NCI-H82 treated with DMSO at 0.1 percent for 48 hours (cell line): ENCODE results near the gene MT2A.
A peak's percentile ranks its signal among the peaks of the same experiment; 100 is the strongest.

ENCODE experiments used
- DNase-seq: peaks from one replicate; lab custom pipeline; 2025; ENCODE audit not compliant: unreplicated experiment; lab: John Stamatoyannopoulos, UW

The MT2A gene

DNA sequence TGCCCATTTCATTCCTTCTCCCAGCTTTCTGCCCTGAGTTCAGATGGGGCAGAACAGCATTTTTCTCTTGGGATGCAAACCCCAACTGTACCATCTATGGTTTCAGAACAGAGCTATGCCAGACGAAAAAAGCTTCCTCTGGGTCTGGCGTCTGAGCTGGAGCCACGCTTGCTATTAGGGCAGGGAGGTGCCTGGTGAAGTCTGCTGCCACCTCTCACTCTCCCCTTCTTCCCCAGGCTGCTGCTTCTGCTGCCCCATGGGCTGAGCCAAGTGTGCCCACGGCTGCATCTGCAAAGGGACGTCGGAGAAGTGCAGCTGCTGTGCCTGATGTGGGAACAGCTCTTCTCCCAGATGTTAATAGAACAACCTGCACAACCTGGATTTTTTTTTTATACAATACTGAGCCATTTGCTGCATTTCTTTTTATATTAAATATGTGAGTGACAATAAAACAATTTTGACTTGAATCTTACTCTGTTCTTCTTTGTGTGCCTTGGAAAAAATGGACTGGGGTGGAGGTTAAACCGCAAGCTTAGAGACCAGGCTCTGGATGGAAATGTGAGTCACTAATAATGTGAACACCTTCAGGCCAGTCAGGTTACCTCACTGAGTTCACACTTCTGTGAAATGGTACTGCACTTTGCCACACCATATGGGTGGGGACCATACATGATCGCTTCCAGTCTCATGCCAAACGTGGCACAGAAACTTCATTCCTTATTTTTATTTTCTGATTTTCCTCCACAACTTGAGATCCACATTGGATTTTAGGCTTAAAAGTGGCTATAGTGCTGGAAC is 28.4 kb downstream of the MT2A start:
- no peak for DNase-seq

DNA sequence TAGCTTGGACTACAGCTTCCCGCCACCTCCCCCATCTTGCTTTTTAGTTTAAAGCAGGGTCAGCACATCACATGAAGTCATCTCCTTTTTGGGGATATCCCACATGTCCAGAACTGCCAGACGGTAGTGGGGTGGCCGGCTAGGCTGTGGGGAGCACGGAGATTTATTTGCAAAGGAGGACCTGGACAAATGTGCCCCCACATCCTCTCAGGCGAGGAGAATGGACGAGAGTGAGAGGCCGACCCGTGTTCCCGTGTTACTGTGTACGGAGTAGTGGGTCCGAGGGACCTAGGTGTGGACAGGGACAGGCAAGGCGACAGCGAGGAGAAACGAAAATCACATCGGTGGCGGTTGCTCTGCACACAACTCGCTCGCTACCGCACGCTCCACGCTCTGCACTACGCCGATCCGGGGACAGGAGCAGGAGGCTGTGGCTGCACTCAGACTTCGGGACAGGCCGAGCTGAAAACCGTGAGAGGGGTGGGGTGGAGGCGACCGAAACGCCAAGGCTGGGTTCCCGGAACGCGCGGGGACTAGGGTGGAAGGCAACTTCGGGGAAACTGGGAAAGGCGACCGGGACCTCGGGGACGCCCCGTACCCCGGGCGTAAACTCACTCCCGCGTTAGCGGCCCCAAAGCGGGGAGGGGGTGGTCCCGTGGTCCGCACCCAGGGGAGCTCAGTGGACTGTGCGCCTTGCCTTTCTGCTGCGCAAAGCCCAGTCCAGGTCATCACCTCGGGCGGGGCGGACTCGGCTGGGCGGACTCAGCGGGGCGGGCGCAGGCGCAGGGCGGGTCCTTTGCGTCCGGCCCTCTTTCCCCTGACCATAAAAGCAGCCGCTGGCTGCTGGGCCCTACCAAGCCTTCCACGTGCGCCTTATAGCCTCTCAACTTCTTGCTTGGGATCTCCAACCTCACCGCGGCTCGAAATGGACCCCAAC is 29.7 kb downstream of the MT2A start, which contains the start of gene MT1A:
TSS of gene MT1A (plus strand) at position 853 of the 937 bp plus-strand sequence. CDS start at position 926, 73 bp downstream.
- no peak for DNase-seq

DNA sequence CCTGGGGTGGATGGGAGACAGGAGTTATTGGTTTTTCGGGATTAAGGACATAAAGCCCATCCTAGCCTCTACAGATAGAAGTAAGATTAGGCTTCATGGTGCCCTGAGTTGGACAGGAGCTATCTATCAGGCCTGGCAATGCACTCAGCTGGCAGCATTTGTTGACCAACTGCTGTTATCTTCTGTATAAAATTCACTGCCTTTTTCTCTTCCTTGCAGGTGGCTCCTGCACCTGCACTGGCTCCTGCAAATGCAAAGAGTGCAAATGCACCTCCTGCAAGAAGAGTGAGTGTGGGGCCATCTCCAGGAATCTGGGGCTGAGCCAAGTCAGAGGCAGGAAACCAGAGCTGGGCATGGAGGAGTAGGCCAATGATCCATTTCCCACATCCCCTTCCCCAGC is 30.7 kb downstream of the MT2A start:
- DNase-seq = no peak

DNA sequence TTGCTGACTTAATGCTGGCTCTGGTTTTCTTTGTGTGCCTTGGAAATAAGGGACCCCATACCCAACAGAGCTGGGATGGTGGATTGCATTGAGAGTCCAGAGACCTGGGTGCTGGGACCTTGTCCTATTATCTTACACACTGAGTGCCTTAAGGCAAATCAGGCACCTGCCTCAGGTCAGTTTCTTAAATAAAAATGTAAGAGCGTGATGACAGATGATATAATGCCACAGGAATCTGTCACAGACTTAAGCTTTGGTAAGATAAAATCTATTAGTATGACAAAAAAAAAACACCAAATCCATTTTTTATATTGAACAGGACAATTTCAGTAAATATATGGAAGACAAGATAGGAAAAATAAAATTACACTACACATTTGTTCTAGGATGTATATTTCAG is 31.7 kb downstream of the MT2A start:
- DNase-seq = no peak

DNA sequence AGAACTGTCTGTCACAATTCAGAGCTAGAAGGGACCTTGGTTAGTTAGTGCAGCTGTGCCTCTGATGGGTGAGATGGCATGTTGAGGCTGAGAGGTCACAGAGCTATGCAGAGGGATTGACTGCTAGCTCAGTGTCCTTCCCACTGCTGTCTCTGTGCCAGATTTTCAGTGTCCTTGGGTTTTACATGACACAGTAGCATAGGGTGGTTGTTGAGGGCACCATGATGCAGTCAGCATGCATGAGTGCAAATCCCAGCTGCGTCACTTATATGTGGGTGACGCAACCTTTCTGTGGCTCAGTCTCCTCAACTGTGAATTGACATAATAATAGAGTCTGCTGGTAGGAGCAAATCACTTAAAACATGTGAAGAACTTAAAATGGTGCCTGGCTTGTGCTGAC is 32.8 kb downstream of the MT2A start:
- no peak for DNase-seq

DNA sequence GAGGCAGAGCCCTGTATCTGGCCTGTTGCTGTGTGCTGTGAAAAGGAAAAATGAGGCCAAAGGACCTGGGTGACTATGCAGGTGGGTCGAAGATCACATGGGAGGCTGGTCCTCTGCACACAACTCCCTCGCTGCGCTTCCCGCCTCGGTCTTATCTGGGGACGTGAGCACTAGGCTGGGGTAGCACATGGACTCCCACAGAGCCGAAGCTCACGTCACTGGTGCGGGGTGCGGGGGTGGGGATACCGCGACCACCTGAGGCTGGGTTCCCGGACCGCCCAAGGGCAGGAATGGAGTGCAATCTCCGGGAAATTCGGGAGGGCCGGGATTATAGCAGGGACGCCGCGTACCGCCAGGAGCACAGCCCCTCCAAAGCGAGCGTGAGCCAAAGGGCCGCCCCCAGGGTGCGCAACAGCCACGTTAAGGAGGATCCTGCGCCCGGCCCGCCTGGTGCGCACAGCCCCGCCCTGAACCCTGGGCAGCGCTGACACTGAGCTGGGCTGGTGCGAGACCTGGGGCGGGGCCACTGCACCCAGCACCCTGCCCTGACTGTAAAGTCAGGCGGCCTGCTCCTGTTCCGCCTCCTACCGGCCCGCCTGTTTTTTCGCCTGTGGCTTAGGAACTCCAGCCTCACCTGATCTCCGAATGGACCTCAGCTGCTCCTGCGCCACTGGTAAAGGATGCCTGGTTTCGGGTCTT is 34.8 kb downstream of the MT2A start:
- DNase-seq = no peak

DNA sequence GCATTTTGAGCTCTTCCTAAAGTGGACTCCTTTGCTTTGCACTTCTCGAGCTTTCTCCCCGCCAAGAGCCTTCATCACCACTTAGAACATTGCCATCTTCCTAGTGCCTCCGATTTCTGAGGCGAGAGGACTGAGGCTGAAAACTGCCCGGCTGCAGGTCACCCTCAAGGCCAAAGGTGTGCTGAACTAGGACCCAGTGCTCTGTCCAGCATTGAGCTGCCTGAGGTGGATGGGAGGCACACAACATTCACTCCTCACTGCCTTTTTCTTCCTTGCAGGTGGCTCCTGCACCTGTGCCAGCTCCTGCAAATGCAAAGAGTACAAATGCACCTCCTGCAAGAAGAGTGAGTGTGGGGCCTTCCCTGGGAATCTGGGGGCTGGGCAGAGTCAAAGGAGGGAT is 35.4 kb downstream of the MT2A start:
- DNase-seq = no peak

DNA sequence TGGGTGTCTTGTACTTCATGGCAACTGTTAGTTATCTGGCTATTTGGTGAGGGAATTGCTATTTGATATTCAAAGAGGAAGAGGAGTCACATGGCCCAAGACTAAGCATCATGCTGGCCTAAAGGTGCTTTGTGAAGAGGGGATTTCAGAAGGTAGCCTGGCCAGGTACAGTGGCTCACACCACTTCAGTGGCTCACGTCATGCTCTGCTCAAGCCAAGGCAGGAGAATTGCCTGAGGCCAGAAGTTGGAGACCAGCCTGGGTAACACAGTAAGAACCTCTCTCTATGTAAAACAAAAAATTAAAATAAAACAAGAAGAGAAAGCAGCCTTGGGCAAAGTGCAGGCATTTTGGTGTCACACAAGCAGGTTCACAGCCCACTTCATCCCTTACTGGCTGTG is 36.9 kb downstream of the MT2A start:
- no peak for DNase-seq

DNA sequence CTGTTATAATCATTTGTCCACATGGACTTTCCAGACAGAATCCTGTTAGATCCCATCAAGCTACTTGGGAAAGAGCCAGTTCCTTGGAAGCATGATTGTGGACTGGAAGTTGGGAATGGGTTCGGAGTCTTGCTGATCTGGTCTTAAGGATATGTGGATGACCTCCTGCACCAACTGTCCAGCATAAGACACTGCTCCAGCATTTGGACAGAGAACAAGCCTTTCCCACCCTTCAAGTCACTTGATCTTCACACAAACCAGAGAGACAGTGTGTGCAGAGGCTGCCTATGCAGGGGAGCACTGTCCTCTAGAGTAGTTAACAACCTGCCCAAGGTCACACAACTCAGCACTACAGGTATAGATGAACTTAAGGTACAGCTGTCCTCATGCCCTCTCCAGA is 37.5 kb downstream of the MT2A start:
- no peak for DNase-seq

DNA sequence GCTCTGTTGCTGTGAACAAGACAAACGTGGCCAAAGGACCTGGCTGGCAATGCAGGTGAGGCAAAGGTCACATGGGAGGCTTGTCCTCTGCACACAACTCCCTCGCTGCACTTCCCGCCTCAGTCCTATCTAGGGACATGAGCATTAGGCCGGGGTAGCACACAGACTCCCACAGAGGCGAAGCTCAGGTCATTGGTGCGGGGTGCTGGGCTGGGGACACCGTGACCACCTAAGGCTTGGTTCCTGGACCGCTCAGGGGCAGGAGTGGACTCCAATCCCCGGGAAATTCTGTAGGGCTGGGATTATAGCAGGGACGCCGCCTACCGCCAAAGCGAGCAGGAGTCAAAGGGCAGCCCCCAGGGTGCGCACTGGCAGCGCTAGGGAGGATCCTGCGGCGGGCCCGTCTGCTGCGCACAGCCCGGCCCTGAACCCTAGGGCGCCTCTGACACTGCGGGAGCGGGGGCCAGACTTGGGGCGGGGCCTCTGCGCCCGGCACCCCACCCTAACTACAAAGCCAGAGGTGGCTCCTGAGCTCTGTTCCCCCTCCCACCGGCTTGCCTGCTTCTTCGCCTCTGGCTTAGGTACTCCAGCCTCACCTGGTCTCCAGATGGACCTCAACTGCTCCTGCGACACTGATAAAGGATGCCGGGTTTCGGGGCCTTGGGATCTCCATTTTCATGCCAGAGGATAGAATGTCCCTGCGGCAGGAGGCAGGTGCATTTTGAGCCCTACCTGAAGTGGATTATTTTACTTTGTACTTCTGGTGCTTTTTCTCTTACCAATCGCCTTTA is 39.5 kb downstream of the MT2A start:
- DNase-seq = no peak

DNA sequence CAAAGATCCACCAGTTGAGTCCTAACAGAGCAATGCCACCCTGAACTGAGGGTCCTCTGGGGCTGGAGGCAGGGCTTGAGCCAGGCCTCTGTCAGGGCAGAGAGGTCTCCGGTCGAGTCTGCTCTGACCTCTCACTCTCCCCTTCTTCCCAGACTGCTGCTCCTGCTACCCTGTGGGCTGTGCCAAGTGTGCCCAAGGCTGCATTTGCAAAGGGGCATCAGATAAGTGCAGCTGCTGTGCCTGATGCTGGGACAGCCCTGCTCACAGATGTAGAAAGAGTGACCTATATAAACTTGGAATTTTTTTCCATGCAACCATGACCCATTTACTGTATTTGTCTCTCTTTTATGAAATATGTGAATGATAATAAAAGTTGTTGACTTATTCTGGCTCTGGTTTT is 40.9 kb downstream of the MT2A start:
- DNase-seq = no peak

DNA sequence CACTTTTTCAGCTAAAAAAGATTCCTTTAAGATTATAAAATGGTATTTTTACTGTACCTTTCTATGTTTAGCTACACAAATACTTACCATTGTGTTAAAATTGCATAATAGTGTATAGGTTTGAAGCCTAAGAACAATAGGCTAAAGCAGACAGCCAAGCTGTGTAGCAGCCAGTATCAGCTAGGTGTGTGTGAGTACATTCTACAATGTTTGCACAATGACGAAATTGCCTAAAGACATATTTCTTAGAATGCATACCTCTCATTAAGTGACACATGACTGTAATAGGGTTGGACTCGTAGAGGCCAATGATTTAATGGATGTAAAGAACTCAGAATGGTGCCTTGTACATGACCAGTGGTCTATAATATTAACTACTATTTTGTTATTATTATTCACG is 41.4 kb downstream of the MT2A start:
- no peak for DNase-seq

DNA sequence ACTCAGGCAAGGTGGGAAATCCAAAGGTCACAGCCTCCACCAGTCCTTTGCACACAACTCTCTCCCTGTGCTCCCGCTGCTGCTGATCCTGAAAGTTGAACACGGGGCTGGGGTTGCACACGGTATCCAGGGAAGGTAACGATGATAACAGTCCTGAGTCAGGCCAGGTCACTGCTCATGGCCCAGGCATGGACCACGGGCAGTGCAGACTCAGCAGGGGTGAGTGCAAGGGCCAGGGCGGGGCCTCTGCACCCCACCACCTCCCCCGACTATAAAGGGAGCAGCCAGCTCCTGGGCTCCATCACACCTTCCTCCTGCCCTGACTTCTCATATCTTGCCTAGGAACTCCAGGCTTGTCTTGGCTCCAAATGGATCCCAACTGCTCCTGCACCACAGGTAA is 43.2 kb downstream of the MT2A start, which contains the start of gene MT1B:
TSS of gene MT1B (plus strand) at position 301 of the 400 bp plus-strand sequence. CDS start at position 369, 68 bp downstream.
- no peak for DNase-seq

DNA sequence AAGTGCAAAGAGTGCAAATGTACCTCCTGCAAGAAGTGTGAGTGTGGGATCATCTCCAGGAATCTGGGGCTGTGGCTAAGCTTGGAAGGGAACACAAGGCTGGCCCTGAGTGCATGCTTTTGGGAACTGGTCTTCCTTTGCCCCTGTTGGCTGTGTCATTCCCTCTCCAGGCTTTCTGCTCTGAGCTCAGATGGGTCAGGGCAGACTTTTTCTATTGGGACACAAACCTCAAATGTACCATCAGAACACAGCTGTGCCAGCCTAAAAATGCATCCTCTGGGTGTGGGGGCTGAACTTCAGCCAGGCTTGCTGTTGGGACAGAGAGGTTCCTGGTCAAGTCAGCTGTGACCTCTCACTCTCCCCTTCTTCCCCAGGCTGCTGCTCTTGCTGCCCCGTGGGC is 44.2 kb downstream of the MT2A start:
- DNase-seq = no peak

DNA sequence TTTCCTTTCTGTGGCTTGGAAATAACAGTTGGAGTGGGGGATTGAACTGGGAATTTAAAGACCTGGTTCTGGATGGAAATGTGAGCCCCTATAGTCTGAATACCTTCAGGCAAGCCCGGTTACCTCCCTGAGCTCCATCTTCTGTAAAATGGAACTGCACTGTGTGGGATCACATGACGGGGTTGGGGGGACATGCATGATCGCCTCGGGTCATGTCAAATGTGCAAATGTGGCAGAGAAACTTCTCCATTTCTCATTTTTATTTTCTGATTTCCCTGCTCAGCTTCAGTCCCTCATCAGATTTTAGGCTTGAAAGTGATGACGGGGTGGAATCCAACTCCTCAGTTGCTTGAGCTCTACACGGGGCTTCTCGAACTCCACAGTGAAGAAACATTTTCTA is 44.8 kb downstream of the MT2A start:
- DNase-seq = no peak

DNA sequence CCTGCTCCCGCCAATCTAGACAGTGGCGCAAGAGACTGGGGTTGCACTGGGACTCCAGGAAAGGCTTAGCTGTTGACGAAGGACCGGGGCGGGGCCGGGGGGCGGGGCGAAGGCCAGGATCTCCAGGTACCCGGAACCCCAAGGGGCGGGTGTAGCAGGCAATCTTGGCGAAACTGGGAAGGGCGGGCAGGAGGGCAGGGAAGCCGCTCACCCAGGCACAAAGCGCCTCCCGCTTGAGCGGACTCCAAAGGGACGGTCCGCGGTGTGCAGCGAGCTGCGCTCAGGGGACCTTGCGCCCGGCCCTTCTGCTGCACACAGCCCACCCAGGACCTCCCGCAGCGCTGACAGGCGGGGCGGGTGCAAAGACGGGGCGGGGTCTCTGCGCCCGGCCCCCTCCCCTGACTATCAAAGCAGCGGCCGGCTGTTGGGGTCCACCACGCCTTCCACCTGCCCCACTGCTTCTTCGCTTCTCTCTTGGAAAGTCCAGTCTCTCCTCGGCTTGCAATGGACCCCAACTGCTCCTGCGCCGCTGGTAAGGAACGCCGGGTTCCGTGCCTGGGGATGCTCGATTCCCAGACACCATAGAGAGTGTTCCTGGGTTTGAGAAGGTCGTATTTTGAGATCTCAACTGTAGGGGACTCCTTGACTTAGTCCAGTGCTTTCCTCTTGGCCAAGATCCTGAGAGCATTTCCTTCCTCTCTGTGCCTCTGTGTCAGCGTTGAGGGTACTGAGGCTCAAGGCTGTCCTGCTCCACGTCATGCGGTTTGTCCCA is 49.4 kb downstream of the MT2A start, which contains the start of gene MT1F:
TSS of gene MT1F (plus strand) at position 405 of the 772 bp plus-strand sequence. CDS start at position 505, 100 bp downstream.
- peak; percentile 8 for DNase-seq

DNA sequence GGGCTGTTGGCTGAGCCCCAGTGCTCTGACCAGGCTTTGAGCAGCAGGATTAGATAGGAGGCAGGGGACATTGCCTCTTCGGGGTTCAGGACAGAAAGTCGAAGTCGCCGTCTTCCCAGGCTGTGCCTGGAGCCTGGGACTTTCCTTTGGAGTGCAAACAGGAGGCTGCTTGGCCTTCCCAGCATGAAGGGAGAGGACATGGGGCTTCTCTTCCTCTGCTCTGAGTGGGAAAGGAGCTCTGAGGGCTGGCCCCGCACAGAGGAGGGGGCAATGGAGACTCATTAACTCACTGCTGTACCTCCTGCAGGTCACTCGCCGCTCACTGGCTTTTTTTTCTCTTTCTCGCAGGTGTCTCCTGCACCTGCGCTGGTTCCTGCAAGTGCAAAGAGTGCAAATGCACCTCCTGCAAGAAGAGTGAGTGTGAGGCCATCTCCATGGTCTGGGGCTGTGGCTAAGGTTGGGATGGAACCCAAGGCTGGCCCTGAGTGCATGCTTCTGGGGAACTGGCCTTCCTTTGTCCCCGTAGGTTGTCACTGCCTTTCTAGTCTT is 50.0 kb downstream of the MT2A start:
- no peak for DNase-seq
